GM12878 (cell line): ENCODE measurements around the gene ZNF792. TPM values are rescaled to one million over a fixed set of nuclear protein-coding genes. Genes with fewer than 3 reads are reported as not detected.

ENCODE experiments used
- ATAC-seq: fragments of 200-7000 bp; cut with Tn5 transposase; 3 replicates; pipeline ENCODE4 v1.9.1; 2020; ENCODE audit warnings: mild to moderate bottlenecking, moderate library complexity
- BruUV-seq: library from RNA; stranded (reverse); fragments of 400-500 nt; replicated peaks from 2 replicates; lab custom pipeline; 2021; lab: Mats Ljungman, UMichigan
- CTCF ChIA-PET: fragments of 300-600 bp; sonication (Branson Sonifier 250); formaldehyde crosslinking; extraction: SDS; loops from one replicate; lab custom pipeline; 2021; ENCODE audit warnings: inconsistent platforms; lab: Yijun Ruan, JAX
- POLR2A ChIA-PET: fragments of 350-600 bp; formaldehyde crosslinking; extraction: SDS; loops from one replicate; lab custom pipeline; 2021; ENCODE audit warnings: inconsistent platforms; lab: Charles Lee
- RAD21 ChIA-PET: fragments of 300-600 bp; sonication (Branson Sonifier 250); formaldehyde crosslinking; loops from one replicate; lab custom pipeline; 2023; ENCODE audit warnings: antibody characterized with exemption; ENCODE audit not compliant: unreplicated experiment; lab: Charles Lee
- SMC1A ChIA-PET: fragments of 300-600 bp; sonication (Branson Sonifier 250); formaldehyde crosslinking; loops from one replicate; lab custom pipeline; 2023; ENCODE audit not compliant: unreplicated experiment, uncharacterized antibody; lab: Charles Lee
- DNase-seq: peaks from one replicate; pipeline ENCODE4 v3.0.0-alpha.2; 2011; ENCODE audit warnings: low read depth, low spot score
- FAIRE-seq: peaks from 3 replicates; lab custom pipeline; 2011; peaks lifted over from hg19 to GRCh38; lab: Jason Lieb, UNC
- H2AFZ ChIP-seq: 2 replicates; pipeline ENCODE4 v1.6.0; 2011; ENCODE audit warnings: low read depth, low read length, control low read depth; ENCODE audit not compliant: control insufficient read depth
- H3K27ac ChIP-seq: 2 replicates; pipeline ENCODE4 v1.5.1; 2011; ENCODE audit warnings: control low read depth; ENCODE audit not compliant: control insufficient read depth, insufficient read depth
- H3K27me3 ChIP-seq, 2 experiments: replicated peaks in 1 of 2; 2 replicates each; pipeline versions ENCODE4 v1.6.0 to v1.6.1; 2011; ENCODE audit warnings: low read length in 1 of 2; ENCODE audit not compliant: control insufficient read depth in 2 of 2, insufficient read depth in 2 of 2
- H3K36me3 ChIP-seq, 2 experiments: 2 replicates each; pipeline ENCODE4 v1.5.1; 2011; ENCODE audit warnings: low read length in 1 of 2; ENCODE audit not compliant: control insufficient read depth in 2 of 2, insufficient read depth in 2 of 2
- H3K4me1 ChIP-seq: 2 replicates; pipeline ENCODE4 v1.6.1; 2011; ENCODE audit warnings: mild to moderate bottlenecking, low read length, moderate library complexity, mixed read lengths; ENCODE audit not compliant: control insufficient read depth, insufficient read depth
- H3K4me2 ChIP-seq: 2 replicates; pipeline ENCODE4 v1.6.0; 2011; ENCODE audit warnings: control low read depth; ENCODE audit not compliant: control insufficient read depth, insufficient read depth
- H3K4me3 ChIP-seq: fragments of 200-600 bp; sonication (generic); 2 replicates; pipeline ENCODE4 v1.5.1; 2016
- H3K79me2 ChIP-seq: 2 replicates; pipeline ENCODE4 v1.6.0; 2011; ENCODE audit warnings: low read length; ENCODE audit not compliant: control insufficient read depth, insufficient read depth
- H3K9ac ChIP-seq: 2 replicates; pipeline ENCODE4 v1.8.0; 2011; ENCODE audit warnings: low read length, control low read depth, mixed read lengths; ENCODE audit not compliant: control insufficient read depth, insufficient read depth
- H3K9me3 ChIP-seq: replicated peaks from 3 replicates; pipeline ENCODE4 v1.5.1; 2011; ENCODE audit warnings: mild to moderate bottlenecking, low read length; ENCODE audit not compliant: control insufficient read depth, insufficient read depth
- H4K20me1 ChIP-seq: 2 replicates; pipeline ENCODE4 v1.6.0; 2011; ENCODE audit not compliant: control insufficient read depth, insufficient read depth
- BACH1 ChIP-seq: fragments of 450-650 bp; IDR thresholded peaks from 2 replicates; pipeline ENCODE4 v1.6.1; 2017; ENCODE audit warnings: mild to moderate bottlenecking, borderline replicate concordance
- DPF2 ChIP-seq: fragments of 450-650 bp; IDR thresholded peaks from 2 replicates; pipeline ENCODE4 v1.6.1; 2017; ENCODE audit warnings: mild to moderate bottlenecking
- EGR1 ChIP-seq, 2 experiments: IDR thresholded peaks; 1 replicate in 1 of 2; 2 replicates in 1 of 2; pipeline ENCODE4 v1.6.1; 2011 to 2012; ENCODE audit warnings: low read depth in 2 of 2, low read length in 2 of 2, borderline replicate concordance in 1 of 2, mild to moderate bottlenecking in 1 of 2, moderate library complexity in 1 of 2
- GATAD2B ChIP-seq: fragments of 450-650 bp; conservative IDR thresholded peaks from 2 replicates; pipeline ENCODE4 v1.6.1; 2017; ENCODE audit warnings: low read depth, mild to moderate bottlenecking, moderate library complexity
- IKZF2 ChIP-seq, 2 experiments: fragments of 450-650 bp; IDR thresholded peaks; 2 replicates each; pipeline ENCODE4 v1.6.1; 2017; ENCODE audit warnings: mild to moderate bottlenecking in 2 of 2, moderate library complexity in 2 of 2
- MTA3 ChIP-seq: IDR thresholded peaks from 2 replicates; pipeline ENCODE4 v1.6.1; 2012; ENCODE audit warnings: low read length, inconsistent platforms, borderline replicate concordance
- MYB ChIP-seq: fragments of 150-350 bp; IDR thresholded peaks from 2 replicates; pipeline ENCODE4 v1.6.1; 2014; ENCODE audit warnings: mild to moderate bottlenecking, low read depth, low read length, borderline replicate concordance
- NFYB ChIP-seq: IDR thresholded peaks from 2 replicates; pipeline ENCODE4 v1.6.1; 2011; ENCODE audit warnings: low read depth, mild to moderate bottlenecking, low read length, improper control_type of control experiment, moderate library complexity; ENCODE audit not compliant: insufficient read depth
- NRF1 ChIP-seq: conservative IDR thresholded peaks from 2 replicates; pipeline ENCODE4 v1.6.1; 2011; ENCODE audit warnings: mild to moderate bottlenecking, low read depth, low read length, improper control_type of control experiment
- RFX5 ChIP-seq: IDR thresholded peaks from 2 replicates; pipeline ENCODE4 v1.6.1; 2011; ENCODE audit warnings: low read depth, low read length, improper control_type of control experiment
- TAF1 ChIP-seq: IDR thresholded peaks from 2 replicates; pipeline ENCODE4 v1.6.1; 2011; ENCODE audit warnings: mild to moderate bottlenecking, low read depth, low read length, borderline replicate concordance
- TARDBP ChIP-seq: IDR thresholded peaks from 2 replicates; pipeline ENCODE4 v1.6.1; 2016; ENCODE audit warnings: borderline replicate concordance
- TCF3 ChIP-seq: IDR thresholded peaks from 2 replicates; pipeline ENCODE4 v1.6.1; 2012; ENCODE audit warnings: low read depth, mild to moderate bottlenecking, low read length, borderline replicate concordance; ENCODE audit not compliant: insufficient read depth
- ZNF24 ChIP-seq: fragments of 450-650 bp; IDR thresholded peaks from 2 replicates; pipeline ENCODE4 v1.6.1; 2017; ENCODE audit warnings: antibody characterized with exemption, mild to moderate bottlenecking
- ZSCAN29 ChIP-seq: fragments of 450-650 bp; IDR thresholded peaks from 2 replicates; pipeline ENCODE4 v1.6.1; 2017; ENCODE audit warnings: mild to moderate bottlenecking, moderate library complexity
- WGBS: methylation state at CpG from one replicate; pipeline ENCODE4 v1.1.6; 2016; ENCODE audit warnings: low lambda C conversion rate; ENCODE audit not compliant: insufficient replicate concordance, insufficient coverage; ENCODE audit errors: missing lambda C conversion rate; 5-methylcytosine and 5-hydroxymethylcytosine counted together
- in situ Hi-C: fragments of 300-500 bp; cut with MboI; formaldehyde crosslinking; loops from 9 replicates; pipeline ENCODE4 v1.14.3; 2018; ENCODE audit warnings: mixed read lengths
- intact Hi-C: fragments of 100-400 bp; cut with micrococcal nuclease; formaldehyde crosslinking; loops from one replicate; pipeline ENCODE4 v1.14.2; 2022; ENCODE audit not compliant: unreplicated experiment
- polyA plus RNA-seq, 11 experiments: library from polyadenylated mRNA; depleted of rRNA in 4 of 11; unstranded in 6 of 11; stranded (reverse) in 5 of 11; fragments of >200 nt; fragmentation: Nextera tagmentation in 4 of 11; fragmentation: Illumina TruSeq in 1 of 11; extraction: Ambion mirVana in 4 of 11; extraction: Trizol in 1 of 11; gene quantifications; 1 replicate in 1 of 11; 2 replicates in 10 of 11; pipeline versions ENCODE4 v1.2.1 to v1.2.3, GENCODE V29; 2011 to 2016; ENCODE audit warnings: inconsistent platforms in 2 of 11, missing spikeins in 2 of 11, low read depth in 1 of 11
- total RNA-seq, 4 experiments: library from RNA; depleted of rRNA in 3 of 4; stranded (reverse); fragments of >200 nt in 3 of 4; fragmentation: Illumina TruSeq in 1 of 4; extraction: Trizol in 1 of 4; gene quantifications; 2 replicates each; pipeline versions ENCODE4 v1.2.1 to v1.2.3, GENCODE V29; 2013 to 2021
- TF ChIP-seq, protein P1 (sequence below): IDR thresholded peaks from 2 replicates; pipeline ENCODE4 v1.6.1; 2012; ENCODE audit warnings: mild to moderate bottlenecking, low read depth, low read length
- TF ChIP-seq, protein P2 (sequence below): fragments of 450-650 bp; IDR thresholded peaks from 2 replicates; pipeline ENCODE4 v1.6.1; 2014; ENCODE audit warnings: mild to moderate bottlenecking
- TF ChIP-seq, protein P3 (sequence below): fragments of 450-650 bp; formaldehyde crosslinking; IDR thresholded peaks from 2 replicates; pipeline ENCODE4 v1.5.0; 2022; ENCODE audit warnings: mild to moderate bottlenecking, missing genetic modification characterization

ZNF792 gene
- total and polyA plus RNA-seq, 10 of the 15 experiments (the other 5 are each of a cell fraction or from before 2014, with no cell fraction given) = 0.53 to 4.8 (median 1.3) TPM

DNA sequence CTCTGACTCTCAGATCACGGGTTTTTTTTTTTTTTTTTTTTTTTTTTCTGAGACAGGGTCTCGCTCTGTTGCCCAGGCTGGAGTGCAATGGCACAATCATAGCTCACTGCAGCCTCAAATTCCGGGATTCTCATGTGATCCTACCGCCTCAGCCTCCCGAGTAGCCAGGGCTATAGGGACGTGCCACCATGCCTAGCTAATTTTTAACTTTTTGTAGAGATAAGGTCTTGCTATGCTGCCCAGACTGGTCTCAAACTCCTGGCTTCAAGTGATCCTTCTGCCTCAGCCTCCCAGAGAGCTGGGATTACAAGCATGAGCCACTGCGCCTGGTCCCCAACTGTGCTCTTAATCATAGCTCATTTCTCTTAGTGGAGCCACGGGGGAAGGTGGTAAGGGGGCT lies 31.5 kb upstream of the ZNF792 start:
- peaks cover 8% of the 10 kb centered on the region for H3K79me2 ChIP-seq
- intact Hi-C loops (no loop called here), in situ Hi-C loops (no loop called here)
- ChIA-PET POLR2A (interaction anchor here (0.6 kb wide), 1 partner anchor 1133 kb away, joined by 6 read pairs; no protein-coding TSS in a partner anchor), RAD21 (interaction anchor here (0.5 kb wide), 1 partner anchor 29 kb away, joined by 3 read pairs; no protein-coding TSS in a partner anchor), CTCF (interaction anchor here (1.7 kb wide), 1 partner anchor 21 kb away, joined by 4 read pairs; no protein-coding TSS in a partner anchor), SMC1A (no interaction called here)
- DNase-seq (no peak), ATAC-seq (no peak), FAIRE-seq (no peak)
- H2AFZ ChIP-seq = no peak overlapping the region
- H3K4me1 ChIP-seq = peaks cover 26% of the 10 kb centered on the region
- H3K27ac ChIP-seq = no peak overlapping the region
- H3K9ac ChIP-seq = no peak overlapping the region
- H3K27me3 ChIP-seq = no peaks in the 10 kb centered on the region
- no peaks in the 10 kb centered on the region for H4K20me1 ChIP-seq
- no peaks in the 10 kb centered on the region; the same call in 2 of the 3 replicates for H3K9me3 ChIP-seq
- H3K36me3 ChIP-seq = no peaks in the 10 kb centered on the region
- H3K4me2 ChIP-seq = no peak overlapping the region
- no peak overlapping the region for H3K4me3 ChIP-seq
- no TSS peak for BruUV-seq
- TF ChIP-seq NFYB (no peak), MYB (no peak), IKZF2 (IDR thresholded peaks at IDR 0.05) (no peak), MTA3 (no peak), GATAD2B (no peak), TAF1 (no peak), ZSCAN29 (no peak), BACH1 (no peak), EGR1 (IDR thresholded peaks at IDR 0.05; ENCODE audit: borderline replicate concordance in 1 of 2, low read depth in 2 of 2, low read length in 2 of 2) (no peak), RFX5 (no peak), TCF3 (no peak), TARDBP (no peak), DPF2 (no peak), ZNF24 (no peak), NRF1 (no peak)
- TF ChIP-seq, protein P1, sequence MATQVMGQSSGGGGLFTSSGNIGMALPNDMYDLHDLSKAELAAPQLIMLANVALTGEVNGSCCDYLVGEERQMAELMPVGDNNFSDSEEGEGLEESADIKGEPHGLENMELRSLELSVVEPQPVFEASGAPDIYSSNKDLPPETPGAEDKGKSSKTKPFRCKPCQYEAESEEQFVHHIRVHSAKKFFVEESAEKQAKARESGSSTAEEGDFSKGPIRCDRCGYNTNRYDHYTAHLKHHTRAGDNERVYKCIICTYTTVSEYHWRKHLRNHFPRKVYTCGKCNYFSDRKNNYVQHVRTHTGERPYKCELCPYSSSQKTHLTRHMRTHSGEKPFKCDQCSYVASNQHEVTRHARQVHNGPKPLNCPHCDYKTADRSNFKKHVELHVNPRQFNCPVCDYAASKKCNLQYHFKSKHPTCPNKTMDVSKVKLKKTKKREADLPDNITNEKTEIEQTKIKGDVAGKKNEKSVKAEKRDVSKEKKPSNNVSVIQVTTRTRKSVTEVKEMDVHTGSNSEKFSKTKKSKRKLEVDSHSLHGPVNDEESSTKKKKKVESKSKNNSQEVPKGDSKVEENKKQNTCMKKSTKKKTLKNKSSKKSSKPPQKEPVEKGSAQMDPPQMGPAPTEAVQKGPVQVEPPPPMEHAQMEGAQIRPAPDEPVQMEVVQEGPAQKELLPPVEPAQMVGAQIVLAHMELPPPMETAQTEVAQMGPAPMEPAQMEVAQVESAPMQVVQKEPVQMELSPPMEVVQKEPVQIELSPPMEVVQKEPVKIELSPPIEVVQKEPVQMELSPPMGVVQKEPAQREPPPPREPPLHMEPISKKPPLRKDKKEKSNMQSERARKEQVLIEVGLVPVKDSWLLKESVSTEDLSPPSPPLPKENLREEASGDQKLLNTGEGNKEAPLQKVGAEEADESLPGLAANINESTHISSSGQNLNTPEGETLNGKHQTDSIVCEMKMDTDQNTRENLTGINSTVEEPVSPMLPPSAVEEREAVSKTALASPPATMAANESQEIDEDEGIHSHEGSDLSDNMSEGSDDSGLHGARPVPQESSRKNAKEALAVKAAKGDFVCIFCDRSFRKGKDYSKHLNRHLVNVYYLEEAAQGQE = no peak
- TF ChIP-seq, protein P2, sequence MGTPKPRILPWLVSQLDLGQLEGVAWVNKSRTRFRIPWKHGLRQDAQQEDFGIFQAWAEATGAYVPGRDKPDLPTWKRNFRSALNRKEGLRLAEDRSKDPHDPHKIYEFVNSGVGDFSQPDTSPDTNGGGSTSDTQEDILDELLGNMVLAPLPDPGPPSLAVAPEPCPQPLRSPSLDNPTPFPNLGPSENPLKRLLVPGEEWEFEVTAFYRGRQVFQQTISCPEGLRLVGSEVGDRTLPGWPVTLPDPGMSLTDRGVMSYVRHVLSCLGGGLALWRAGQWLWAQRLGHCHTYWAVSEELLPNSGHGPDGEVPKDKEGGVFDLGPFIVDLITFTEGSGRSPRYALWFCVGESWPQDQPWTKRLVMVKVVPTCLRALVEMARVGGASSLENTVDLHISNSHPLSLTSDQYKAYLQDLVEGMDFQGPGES = no peak
- TF ChIP-seq, protein P3, sequence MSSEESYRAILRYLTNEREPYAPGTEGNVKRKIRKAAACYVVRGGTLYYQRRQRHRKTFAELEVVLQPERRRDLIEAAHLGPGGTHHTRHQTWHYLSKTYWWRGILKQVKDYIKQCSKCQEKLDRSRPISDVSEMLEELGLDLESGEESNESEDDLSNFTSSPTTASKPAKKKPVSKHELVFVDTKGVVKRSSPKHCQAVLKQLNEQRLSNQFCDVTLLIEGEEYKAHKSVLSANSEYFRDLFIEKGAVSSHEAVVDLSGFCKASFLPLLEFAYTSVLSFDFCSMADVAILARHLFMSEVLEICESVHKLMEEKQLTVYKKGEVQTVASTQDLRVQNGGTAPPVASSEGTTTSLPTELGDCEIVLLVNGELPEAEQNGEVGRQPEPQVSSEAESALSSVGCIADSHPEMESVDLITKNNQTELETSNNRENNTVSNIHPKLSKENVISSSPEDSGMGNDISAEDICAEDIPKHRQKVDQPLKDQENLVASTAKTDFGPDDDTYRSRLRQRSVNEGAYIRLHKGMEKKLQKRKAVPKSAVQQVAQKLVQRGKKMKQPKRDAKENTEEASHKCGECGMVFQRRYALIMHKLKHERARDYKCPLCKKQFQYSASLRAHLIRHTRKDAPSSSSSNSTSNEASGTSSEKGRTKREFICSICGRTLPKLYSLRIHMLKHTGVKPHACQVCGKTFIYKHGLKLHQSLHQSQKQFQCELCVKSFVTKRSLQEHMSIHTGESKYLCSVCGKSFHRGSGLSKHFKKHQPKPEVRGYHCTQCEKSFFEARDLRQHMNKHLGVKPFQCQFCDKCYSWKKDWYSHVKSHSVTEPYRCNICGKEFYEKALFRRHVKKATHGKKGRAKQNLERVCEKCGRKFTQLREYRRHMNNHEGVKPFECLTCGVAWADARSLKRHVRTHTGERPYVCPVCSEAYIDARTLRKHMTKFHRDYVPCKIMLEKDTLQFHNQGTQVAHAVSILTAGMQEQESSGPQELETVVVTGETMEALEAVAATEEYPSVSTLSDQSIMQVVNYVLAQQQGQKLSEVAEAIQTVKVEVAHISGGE = no peak
- WGBS = 71% methylated on average over 8 of the region's 8 CpGs
